Keratinocyte (primary cell): ENCODE results near the gene SHISA7. TPM values are rescaled to one million over a fixed set of nuclear protein-coding genes. Genes with fewer than 3 reads are reported as not detected.

Experiments used
- DNase-seq: peaks from one replicate; pipeline ENCODE4 v3.0.0-alpha.2; 2011; ENCODE audit warnings: low read depth, missing footprints, low spot score
- FAIRE-seq: peaks from 2 replicates; lab custom pipeline; 2011; peaks lifted over from hg19 to GRCh38; lab: Jason Lieb, UNC
- H2AFZ ChIP-seq: 2 replicates; pipeline ENCODE4 v1.6.0; 2012; ENCODE audit warnings: low read length, control low read depth, inconsistent platforms; ENCODE audit not compliant: control insufficient read depth
- H3K27ac ChIP-seq: 2 replicates; pipeline ENCODE4 v1.5.1; 2011; ENCODE audit warnings: low read length; ENCODE audit not compliant: control insufficient read depth, insufficient read depth
- H3K27me3 ChIP-seq: 3 replicates; pipeline ENCODE4 v1.6.0; 2011; ENCODE audit warnings: low read length; ENCODE audit not compliant: control insufficient read depth, insufficient read depth; ENCODE audit errors: extremely low read depth
- H3K36me3 ChIP-seq, 2 experiments: 2 replicates in 1 of 2; 3 replicates in 1 of 2; pipeline ENCODE4 v1.5.1; 2011; ENCODE audit warnings: low read length in 2 of 2, mild to moderate bottlenecking in 1 of 2; ENCODE audit not compliant: control insufficient read depth in 2 of 2, insufficient read depth in 2 of 2; ENCODE audit errors: extremely low read depth in 1 of 2
- H3K4me1 ChIP-seq: 3 replicates; pipeline ENCODE4 v1.5.1; 2011; ENCODE audit warnings: low read length; ENCODE audit not compliant: control insufficient read depth, insufficient read depth; ENCODE audit errors: extremely low read depth
- H3K4me2 ChIP-seq: 3 replicates; pipeline ENCODE4 v1.6.0; 2011; ENCODE audit warnings: low read depth, low read length; ENCODE audit not compliant: control insufficient read depth, insufficient read depth; ENCODE audit errors: extremely low read depth
- H3K4me3 ChIP-seq, 3 experiments: fragments of 200-600 bp in 1 of 3; sonication (generic) in 1 of 3; 2 replicates in 2 of 3; 3 replicates in 1 of 3; pipeline ENCODE4 v1.5.1; 2011 to 2016; ENCODE audit warnings: low read length in 3 of 3, mild to moderate bottlenecking in 3 of 3, control low read depth in 2 of 3, inconsistent platforms in 1 of 3, low read depth in 1 of 3, mixed read lengths in 1 of 3, mixed run types in 1 of 3, moderate library complexity in 1 of 3; ENCODE audit not compliant: control insufficient read depth in 2 of 3, insufficient read depth in 2 of 3; ENCODE audit errors: extremely low read depth in 1 of 3
- H3K79me2 ChIP-seq: 2 replicates; pipeline ENCODE4 v1.6.0; 2012; ENCODE audit warnings: low read length; ENCODE audit not compliant: control insufficient read depth, insufficient read depth
- H3K9ac ChIP-seq: 3 replicates; pipeline ENCODE4 v1.6.0; 2011; ENCODE audit warnings: low read length; ENCODE audit not compliant: control insufficient read depth, insufficient read depth; ENCODE audit errors: extremely low read depth
- H3K9me1 ChIP-seq: 3 replicates; pipeline ENCODE4 v1.6.0; 2011; ENCODE audit warnings: low read length; ENCODE audit not compliant: control insufficient read depth, insufficient read depth; ENCODE audit errors: extremely low read depth
- H3K9me3 ChIP-seq: 2 replicates; pipeline ENCODE4 v1.5.1; 2012; ENCODE audit warnings: low read depth, low read length; ENCODE audit not compliant: control insufficient read depth
- H4K20me1 ChIP-seq: 3 replicates; pipeline ENCODE4 v1.6.0; 2011; ENCODE audit warnings: low read length; ENCODE audit not compliant: control insufficient read depth, insufficient read depth; ENCODE audit errors: extremely low read depth
- EZH2 ChIP-seq: IDR thresholded peaks from one replicate; pipeline ENCODE4 v1.6.1; 2012; ENCODE audit warnings: inconsistent platforms, mild to moderate bottlenecking, low read length, moderate library complexity
- dilution Hi-C: fragments of 300-500 bp; cut with MboI; formaldehyde crosslinking; loops from one replicate; pipeline ENCODE4 v1.7.0; 2020; ENCODE audit warnings: low sequenced_read_pairs; ENCODE audit not compliant: extremely low pct_ligation_motif_present
- polyA plus RNA-seq, 5 experiments: library from polyadenylated mRNA; depleted of rRNA in 3 of 5; stranded (reverse) in 3 of 5; stranded (forward) in 1 of 5; unstranded in 1 of 5; fragments of >200 nt; gene quantifications; 1 replicate in 1 of 5; 2 replicates in 3 of 5; 3 replicates in 1 of 5; pipeline versions ENCODE4 v1.2.1 to v1.2.3, GENCODE V29; 2011 to 2012; ENCODE audit warnings: missing spikeins in 2 of 5, low read depth in 1 of 5, low replicate concordance in 1 of 5
- TF ChIP-seq, protein P1 (sequence below), 3 experiments: IDR thresholded peaks in 1 of 3; conservative IDR thresholded peaks in 1 of 3; optimal IDR thresholded peaks in 1 of 3; 2 replicates in 2 of 3; 3 replicates in 1 of 3; pipeline versions ENCODE3 to v1.5.1; 2011; ENCODE audit warnings: low read length in 3 of 3, mild to moderate bottlenecking in 3 of 3, moderate library complexity in 2 of 3, control low read depth in 1 of 3, inconsistent platforms in 1 of 3; ENCODE audit not compliant: insufficient read depth in 2 of 3; ENCODE audit errors: extremely low read depth in 1 of 3

The SHISA7 gene
- polyA plus RNA-seq, 1 donor (not counting 4 experiments of a cell fraction or from before 2014, with no cell fraction given), result not detected

DNA sequence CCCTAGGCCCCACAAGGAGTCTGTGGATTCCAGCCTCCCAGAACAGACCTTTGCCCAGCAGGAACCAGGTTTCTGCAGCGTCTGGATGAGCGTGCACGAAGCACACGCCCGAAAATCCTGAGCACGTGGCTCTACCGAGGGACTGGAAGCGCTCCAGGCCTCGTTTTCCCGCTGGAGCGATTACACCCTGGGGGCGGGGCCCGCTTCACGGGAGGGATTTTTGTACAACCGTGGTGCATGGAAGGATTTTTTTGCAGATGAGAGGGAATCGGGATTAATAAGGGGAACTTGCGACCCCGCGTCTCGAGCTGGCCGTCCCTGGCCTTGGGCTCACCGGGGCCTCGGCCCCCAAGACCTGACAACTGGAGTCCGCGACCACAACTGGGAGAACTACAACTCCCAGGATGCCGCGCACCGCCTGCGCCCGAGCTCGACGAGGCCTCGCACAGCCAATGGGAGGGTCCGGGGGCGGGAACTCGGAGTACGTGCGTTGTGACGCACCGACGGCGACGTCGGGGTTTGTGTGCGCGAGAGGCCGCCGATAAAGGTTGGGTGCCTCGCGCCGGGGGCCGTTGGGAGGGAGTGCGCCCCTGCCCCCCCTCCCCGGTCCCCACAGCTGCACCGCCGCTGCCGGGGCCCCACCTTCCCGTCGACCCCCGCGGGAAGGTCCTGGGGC, 33.1 kb upstream of the SHISA7 start, which contains the start of gene ZNF628:
Gene ZNF628, plus strand, starts transcription at position 518 of the 676 bp plus-strand sequence. CDS start 3,294 bp downstream, outside the sequence.
- Histone ChIP-seq H3K4me2 (peak within 1 kb of the TSS; percentile 87), H3K4me3 (peak within 1 kb of the TSS; percentile 67 to 86 (median 78)), H3K4me1 (peaks cover 21% of the 10 kb centered on the region), H3K79me2 (peaks cover 22% of the 10 kb centered on the region), H3K36me3 (no peaks in the 10 kb centered on the region), H3K9ac (peak within 1 kb of the TSS; percentile 64), H3K9me1 (no peaks in the 10 kb centered on the region), H3K9me3 (no peaks in the 10 kb centered on the region), H3K27me3 (no peaks in the 10 kb centered on the region), H3K27ac (peak within 1 kb of the TSS; percentile 71), H2AFZ (peak within 1 kb of the TSS; percentile 96), H4K20me1 (no peaks in the 10 kb centered on the region)
- DNase-seq (no peak), FAIRE-seq (no peak)
- dilution Hi-C loops, result no loop called here
- TF ChIP-seq EZH2, result no peak
- TF ChIP-seq, protein P1, sequence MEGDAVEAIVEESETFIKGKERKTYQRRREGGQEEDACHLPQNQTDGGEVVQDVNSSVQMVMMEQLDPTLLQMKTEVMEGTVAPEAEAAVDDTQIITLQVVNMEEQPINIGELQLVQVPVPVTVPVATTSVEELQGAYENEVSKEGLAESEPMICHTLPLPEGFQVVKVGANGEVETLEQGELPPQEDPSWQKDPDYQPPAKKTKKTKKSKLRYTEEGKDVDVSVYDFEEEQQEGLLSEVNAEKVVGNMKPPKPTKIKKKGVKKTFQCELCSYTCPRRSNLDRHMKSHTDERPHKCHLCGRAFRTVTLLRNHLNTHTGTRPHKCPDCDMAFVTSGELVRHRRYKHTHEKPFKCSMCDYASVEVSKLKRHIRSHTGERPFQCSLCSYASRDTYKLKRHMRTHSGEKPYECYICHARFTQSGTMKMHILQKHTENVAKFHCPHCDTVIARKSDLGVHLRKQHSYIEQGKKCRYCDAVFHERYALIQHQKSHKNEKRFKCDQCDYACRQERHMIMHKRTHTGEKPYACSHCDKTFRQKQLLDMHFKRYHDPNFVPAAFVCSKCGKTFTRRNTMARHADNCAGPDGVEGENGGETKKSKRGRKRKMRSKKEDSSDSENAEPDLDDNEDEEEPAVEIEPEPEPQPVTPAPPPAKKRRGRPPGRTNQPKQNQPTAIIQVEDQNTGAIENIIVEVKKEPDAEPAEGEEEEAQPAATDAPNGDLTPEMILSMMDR (optimal IDR thresholded peaks at IDR 0.05 in 1 of 3, IDR thresholded peaks at IDR 0.05 in 1 of 3, conservative IDR thresholded peaks at IDR 0.05 in 1 of 3; ENCODE audit: extremely low read depth in 1 of 3, insufficient read depth in 2 of 3, low read length in 3 of 3), result no peak

DNA sequence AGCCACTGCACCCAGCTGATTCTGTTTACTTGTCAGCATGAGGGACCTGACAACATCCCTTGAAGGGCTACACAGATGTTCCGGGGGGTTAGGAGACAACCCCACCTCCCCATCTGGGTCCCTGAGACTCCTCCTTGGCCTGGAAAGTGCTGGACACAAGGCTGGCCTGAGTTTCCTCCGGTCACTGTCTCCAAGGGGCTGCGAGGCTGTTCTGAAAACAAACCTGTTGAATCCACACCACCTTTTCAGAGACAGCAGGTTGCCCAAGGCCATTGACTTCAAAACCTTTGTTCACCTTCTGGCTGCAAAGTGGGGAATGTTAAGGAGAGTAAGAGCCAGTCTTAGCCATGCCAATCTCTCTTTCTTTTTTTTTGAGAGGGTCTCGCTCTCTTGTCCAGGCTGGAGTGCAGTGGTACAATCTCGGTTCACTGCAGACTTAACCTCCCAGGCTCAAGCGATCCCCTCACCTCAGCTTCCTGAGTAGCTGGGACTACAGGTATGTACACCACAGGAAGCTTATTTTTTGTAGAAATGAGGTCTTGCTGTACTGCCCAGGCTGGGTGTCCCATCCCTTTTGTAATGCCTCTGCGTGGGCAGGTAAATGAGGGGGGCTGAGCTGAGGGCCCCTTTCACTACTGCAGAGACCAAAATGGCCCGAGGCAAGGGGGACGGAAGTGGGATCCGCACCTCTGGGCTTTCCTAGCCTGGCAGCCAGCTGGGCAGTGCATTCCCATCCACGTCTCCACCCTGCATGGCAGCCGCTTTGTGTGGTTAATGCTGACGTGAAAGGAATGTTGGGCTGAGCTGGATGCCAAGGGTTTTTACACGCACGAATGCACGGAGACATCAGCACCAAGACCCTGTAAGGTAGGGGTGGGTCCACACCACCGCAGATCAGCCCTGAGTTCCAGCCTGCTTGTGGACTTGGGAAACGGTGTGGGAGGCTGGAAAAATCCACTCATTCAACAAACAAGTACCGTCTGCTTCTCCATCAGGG, 31.5 kb upstream of the SHISA7 start:
- no peak for TF ChIP-seq EZH2
- TF ChIP-seq, protein P1 (optimal IDR thresholded peaks at IDR 0.05 in 1 of 3, IDR thresholded peaks at IDR 0.05 in 1 of 3, conservative IDR thresholded peaks at IDR 0.05 in 1 of 3; ENCODE audit: extremely low read depth in 1 of 3, insufficient read depth in 2 of 3, low read length in 3 of 3), result no peak
- Histone ChIP-seq H2AFZ (no peak overlapping the region), H4K20me1 (no peaks in the 10 kb centered on the region), H3K4me3 (no peak overlapping the region), H3K27me3 (no peaks in the 10 kb centered on the region), H3K9ac (no peak overlapping the region), H3K36me3 (no peaks in the 10 kb centered on the region), H3K79me2 (peaks cover 20% of the 10 kb centered on the region), H3K9me3 (no peaks in the 10 kb centered on the region), H3K27ac (peak overlapping the region; percentile 22), H3K4me1 (peaks cover 21% of the 10 kb centered on the region), H3K4me2 (no peak overlapping the region), H3K9me1 (no peaks in the 10 kb centered on the region)
- FAIRE-seq (no peak), DNase-seq (no peak)
- dilution Hi-C loops, result no loop called here
